Liver (tissue), 9 donors: Measurements from ENCODE around the gene CNEP1R1. TPM values are rescaled to one million over a fixed set of nuclear protein-coding genes. Genes with fewer than 3 reads are reported as not detected.

ENCODE experiments used
- DNase-seq: peaks from one replicate; pipeline ENCODE4 v3.0.0-alpha.2; 2017; ENCODE audit warnings: low spot score
- H3K27ac ChIP-seq, 2 donors: one replicate each; pipeline ENCODE4 v1.7.0; 2013; ENCODE audit warnings: inconsistent platforms in 2 of 2, low read length in 2 of 2, control low read depth in 1 of 2, low read depth in 1 of 2, mild to moderate bottlenecking in 1 of 2
- H3K27me3 ChIP-seq, 4 donors: one replicate each; pipeline versions ENCODE4 v1.6.1 to v1.7.0; 2013; ENCODE audit warnings: low read length in 3 of 4, inconsistent platforms in 1 of 4, mild to moderate bottlenecking in 1 of 4, moderate library complexity in 1 of 4; ENCODE audit not compliant: control insufficient read depth in 4 of 4, insufficient read depth in 4 of 4
- H3K36me3 ChIP-seq, 4 donors: one replicate each; pipeline versions ENCODE4 v1.6.1 to v1.7.0; 2013; ENCODE audit warnings: low read length in 3 of 4, mild to moderate bottlenecking in 3 of 4, low read depth in 1 of 4, moderate library complexity in 1 of 4; ENCODE audit not compliant: control insufficient read depth in 4 of 4, insufficient read depth in 3 of 4
- H3K4me1 ChIP-seq, 4 donors: one replicate each; pipeline versions ENCODE4 v1.6.1 to v1.7.0; 2013; ENCODE audit warnings: low read length in 3 of 4, mild to moderate bottlenecking in 3 of 4, moderate library complexity in 1 of 4; ENCODE audit not compliant: control insufficient read depth in 4 of 4, insufficient read depth in 4 of 4
- H3K4me3 ChIP-seq, 3 donors: one replicate each; pipeline versions ENCODE4 v1.6.1 to v1.7.0; 2013; ENCODE audit warnings: low read length in 3 of 3, control low read depth in 1 of 3, low read depth in 1 of 3, mild to moderate bottlenecking in 1 of 3
- H3K9ac ChIP-seq, 2 donors: one replicate each; pipeline ENCODE4 v1.7.0; 2013; ENCODE audit warnings: low read length in 2 of 2, mild to moderate bottlenecking in 2 of 2, moderate library complexity in 2 of 2, control low read depth in 1 of 2, low read depth in 1 of 2
- H3K9me3 ChIP-seq, 4 donors: one replicate each; pipeline versions ENCODE4 v1.6.1 to v1.7.0; 2013; ENCODE audit warnings: low read length in 3 of 4; ENCODE audit not compliant: control insufficient read depth in 4 of 4
- CTCF ChIP-seq: fragments of 150-350 bp; IDR thresholded peaks from 2 replicates; pipeline ENCODE4 v1.5.1; 2017; ENCODE audit warnings: improper control_type of control experiment, low read depth, low read length; ENCODE audit not compliant: missing input control
- EGR1 ChIP-seq, 2 donors: IDR thresholded peaks; 2 replicates each; pipeline ENCODE4 v1.6.1; 2016 to 2018; ENCODE audit warnings: antibody characterized with exemption in 2 of 2, low read depth in 2 of 2
- FOXA1 ChIP-seq: IDR thresholded peaks from 2 replicates; pipeline ENCODE4 v1.6.1; 2016; ENCODE audit warnings: antibody characterized with exemption
- FOXA2 ChIP-seq: IDR thresholded peaks from 2 replicates; pipeline ENCODE4 v1.6.1; 2016; ENCODE audit warnings: antibody characterized with exemption
- HNF4A ChIP-seq, 2 donors: conservative IDR thresholded peaks; 2 replicates each; pipeline ENCODE4 v1.6.1; 2016; ENCODE audit warnings: antibody characterized with exemption in 2 of 2, mild to moderate bottlenecking in 2 of 2
- HNF4G ChIP-seq: IDR thresholded peaks from 2 replicates; pipeline ENCODE4 v1.6.1; 2016; ENCODE audit warnings: antibody characterized with exemption
- JUND ChIP-seq, 2 donors: IDR thresholded peaks; 2 replicates each; pipeline ENCODE4 v1.6.1; 2016; ENCODE audit warnings: antibody characterized with exemption in 2 of 2
- NR2F2 ChIP-seq: IDR thresholded peaks from 2 replicates; pipeline ENCODE4 v1.6.1; 2016; ENCODE audit warnings: antibody characterized with exemption
- RAD21 ChIP-seq, 2 donors: IDR thresholded peaks; 2 replicates each; pipeline ENCODE4 v1.6.1; 2016; ENCODE audit warnings: antibody characterized with exemption in 2 of 2, mild to moderate bottlenecking in 2 of 2
- REST ChIP-seq: IDR thresholded peaks from 2 replicates; pipeline ENCODE4 v1.6.1; 2016; ENCODE audit warnings: antibody characterized with exemption, mild to moderate bottlenecking
- RXRA ChIP-seq, 2 donors: IDR thresholded peaks; 2 replicates each; pipeline ENCODE4 v1.6.1; 2017 to 2018; ENCODE audit warnings: antibody characterized with exemption in 2 of 2, mild to moderate bottlenecking in 1 of 2
- SP1 ChIP-seq: IDR thresholded peaks from 2 replicates; pipeline ENCODE4 v1.6.1; 2018; ENCODE audit warnings: antibody characterized with exemption, mild to moderate bottlenecking
- YY1 ChIP-seq: IDR thresholded peaks from 2 replicates; pipeline ENCODE4 v1.6.1; 2016; ENCODE audit warnings: antibody characterized with exemption, mild to moderate bottlenecking
- ZBTB33 ChIP-seq: IDR thresholded peaks from 2 replicates; pipeline ENCODE4 v1.6.1; 2016; ENCODE audit warnings: antibody characterized with exemption
- WGBS: extraction: QIAGEN DNeasy Blood & Tissue Kit; methylation state at CpG from one replicate; pipeline ENCODE4 v1.1.7; 2013; 5-methylcytosine and 5-hydroxymethylcytosine counted together
- polyA plus RNA-seq, 2 donors: library from polyadenylated mRNA; stranded (reverse) in 1 of 2; unstranded in 1 of 2; fragments of 200-250 nt in 1 of 2; fragments of >200 nt in 1 of 2; fragmentation: Nextera tagmentation in 1 of 2; extraction: Ambion mirVana in 1 of 2; gene quantifications; one replicate each; pipeline versions ENCODE4 v1.2.1 to v1.2.3, GENCODE V29; 2013 to 2015
- total RNA-seq, 2 donors: library from RNA; depleted of rRNA; stranded (reverse); fragments of >200 nt; gene quantifications; one replicate each; pipeline ENCODE4 v1.2.3, GENCODE V29; 2014
- TF ChIP-seq, protein P1 (sequence below): IDR thresholded peaks from 2 replicates; pipeline ENCODE4 v1.6.1; 2016; ENCODE audit warnings: antibody characterized with exemption
- TF ChIP-seq, protein P2 (sequence below): IDR thresholded peaks from 2 replicates; pipeline ENCODE4 v1.6.1; 2016; ENCODE audit warnings: antibody characterized with exemption
- donor health status: healthy.
- donor health status: healthy.
- donor health status: healthy.
- donor health status: healthy.
- donor health status: healthy.

CNEP1R1 gene
- total and polyA plus RNA-seq, 4 donors: 4.2 to 21.6 (median 8.8) TPM

DNA sequence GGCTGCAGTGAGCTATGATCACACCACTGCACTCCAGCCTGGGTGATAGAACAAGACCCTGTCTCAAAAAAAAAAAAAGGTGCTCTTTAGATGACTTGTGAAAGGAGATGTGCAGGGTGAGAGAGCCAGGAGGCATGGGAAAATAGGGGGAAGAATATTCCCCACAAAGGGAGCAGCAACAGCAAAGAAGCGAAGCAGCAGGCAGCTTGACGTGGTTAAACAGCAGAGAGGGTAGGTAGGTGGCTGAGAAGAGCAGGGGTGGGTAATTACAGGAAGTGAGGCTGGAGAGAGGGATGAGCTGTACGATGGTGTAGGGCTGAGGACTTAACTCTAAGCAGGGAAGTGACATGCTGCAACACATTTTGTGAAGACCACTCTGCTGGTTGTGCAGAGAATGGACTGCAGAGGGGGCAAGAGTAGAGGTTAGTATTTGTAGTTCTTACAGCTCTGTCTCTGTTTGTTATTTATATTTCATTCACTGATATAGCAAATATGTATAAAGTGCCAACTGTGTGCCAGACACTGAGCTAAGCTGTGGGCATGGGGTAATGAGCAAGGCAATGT is 42.3 kb downstream of the CNEP1R1 start:
- peaks cover 1 to 13% (median 10%) of the 10 kb centered on the region in 4 donors for H3K36me3 ChIP-seq
- no peaks in the 10 kb centered on the region for H3K9me3 ChIP-seq
- DNase-seq: no peak
- no peak overlapping the region for H3K27ac ChIP-seq
- TF ChIP-seq CTCF (peak; percentile 23), HNF4A (conservative IDR thresholded peaks at IDR 0.05) (no peak), HNF4G (no peak), YY1 (no peak), RAD21 (IDR thresholded peaks at IDR 0.05) (peak; percentile 22 to 52), RXRA (IDR thresholded peaks at IDR 0.05) (no peak), FOXA1 (no peak), REST (no peak), ZBTB33 (no peak), SP1 (no peak), NR2F2 (no peak)
- TF ChIP-seq, protein P1, sequence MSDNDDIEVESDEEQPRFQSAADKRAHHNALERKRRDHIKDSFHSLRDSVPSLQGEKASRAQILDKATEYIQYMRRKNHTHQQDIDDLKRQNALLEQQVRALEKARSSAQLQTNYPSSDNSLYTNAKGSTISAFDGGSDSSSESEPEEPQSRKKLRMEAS: no peak
- H3K9ac ChIP-seq: no peak overlapping the region
- H3K4me1 ChIP-seq: peaks cover 0 to 17% (median 7%) of the 10 kb centered on the region in 4 donors
- no peaks in the 10 kb centered on the region for H3K27me3 ChIP-seq
- H3K4me3 ChIP-seq: no peak overlapping the region
- 60% methylated on average over 3 of the region's 3 CpGs for WGBS

DNA sequence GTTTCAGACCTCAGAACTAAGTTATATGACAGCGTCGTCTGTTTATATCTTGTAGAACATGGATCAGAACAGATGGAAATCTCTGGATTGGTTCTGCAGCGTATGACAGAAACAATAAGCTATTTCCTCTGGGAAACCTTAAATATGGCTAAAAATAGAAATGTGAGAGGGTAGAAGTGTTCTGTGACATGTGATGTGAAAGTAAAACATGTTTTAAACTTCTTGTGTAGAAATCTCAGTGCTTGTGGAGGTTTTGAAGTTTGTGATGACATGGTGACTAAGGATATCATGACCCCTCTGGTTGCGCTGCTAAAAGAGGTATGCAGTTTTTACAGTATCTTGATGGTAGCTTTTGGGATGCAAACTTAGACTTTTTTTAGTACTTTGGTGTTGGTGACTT is 43.5 kb downstream of the CNEP1R1 start:
- peaks cover 0 to 17% (median 7%) of the 10 kb centered on the region in 4 donors for H3K4me1 ChIP-seq
- no peak overlapping the region for H3K27ac ChIP-seq
- no peak overlapping the region for H3K4me3 ChIP-seq
- H3K9ac ChIP-seq: no peak overlapping the region
- 87% methylated on average over 4 of the region's 4 CpGs for WGBS
- H3K9me3 ChIP-seq: no peaks in the 10 kb centered on the region
- H3K27me3 ChIP-seq: no peaks in the 10 kb centered on the region
- peaks cover 1 to 13% (median 10%) of the 10 kb centered on the region in 4 donors for H3K36me3 ChIP-seq
- DNase-seq: no peak
- TF ChIP-seq JUND (IDR thresholded peaks at IDR 0.05) (no peak), CTCF (no peak), RAD21 (IDR thresholded peaks at IDR 0.05) (no peak), SP1 (no peak), YY1 (no peak), HNF4A (conservative IDR thresholded peaks at IDR 0.05) (no peak), REST (no peak), EGR1 (IDR thresholded peaks at IDR 0.05; ENCODE audit: low read depth in 2 of 2) (no peak), NR2F2 (no peak), FOXA2 (no peak), HNF4G (no peak), RXRA (IDR thresholded peaks at IDR 0.05) (no peak)
- TF ChIP-seq, protein P2, sequence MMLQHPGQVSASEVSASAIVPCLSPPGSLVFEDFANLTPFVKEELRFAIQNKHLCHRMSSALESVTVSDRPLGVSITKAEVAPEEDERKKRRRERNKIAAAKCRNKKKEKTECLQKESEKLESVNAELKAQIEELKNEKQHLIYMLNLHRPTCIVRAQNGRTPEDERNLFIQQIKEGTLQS: no peak
- TF ChIP-seq, protein P1: no peak
